GM19468 (cell line): ENCODE data around the gene KLHL9.
A peak's percentile ranks its signal among the peaks of the same experiment; 100 is the strongest.
"Not testable (repeated sequence)": the region's sequence is repeated elsewhere in the genome, so short reads cannot be mapped to it uniquely, and the experiment has no call there.

Experiments used
- ATAC-seq: cut with Tn5 transposase; IDR thresholded peaks from one replicate; pipeline ENCODE4 v1.9.1; 2021; ENCODE audit warnings: mild to moderate bottlenecking, moderate library complexity, moderate number of reproducible peaks; ENCODE audit not compliant: unreplicated experiment; ENCODE audit errors: extremely low read depth

KLHL9 gene

GRCh38 chr9:21334701-21335632 is at the start of gene KLHL9:
TSS of gene KLHL9 (minus strand) at chr9:21335404. CDS start at chr9:21334859, 545 bp downstream.
- ATAC-seq = peak; percentile 65

DNA sequence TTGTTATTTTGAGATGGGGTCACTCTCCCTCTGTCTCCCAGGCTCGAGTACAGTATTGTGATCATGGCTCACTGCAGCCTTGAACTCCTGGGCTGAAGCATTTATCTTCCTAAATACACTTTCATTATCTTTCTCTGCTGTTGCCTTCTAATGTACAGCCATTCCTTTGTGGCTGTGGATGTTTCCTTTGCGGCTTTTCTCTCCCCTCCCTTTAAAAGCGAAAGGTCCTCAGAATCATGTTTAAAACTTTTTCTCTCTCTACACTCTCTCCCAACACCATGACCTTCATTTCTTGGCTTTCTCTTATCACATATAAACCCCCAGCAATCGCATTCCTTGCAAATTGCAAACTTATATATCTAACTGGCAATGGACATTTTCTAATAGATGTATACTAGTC is 48.4 kb upstream of the KLHL9 start:
- no peak for ATAC-seq

DNA sequence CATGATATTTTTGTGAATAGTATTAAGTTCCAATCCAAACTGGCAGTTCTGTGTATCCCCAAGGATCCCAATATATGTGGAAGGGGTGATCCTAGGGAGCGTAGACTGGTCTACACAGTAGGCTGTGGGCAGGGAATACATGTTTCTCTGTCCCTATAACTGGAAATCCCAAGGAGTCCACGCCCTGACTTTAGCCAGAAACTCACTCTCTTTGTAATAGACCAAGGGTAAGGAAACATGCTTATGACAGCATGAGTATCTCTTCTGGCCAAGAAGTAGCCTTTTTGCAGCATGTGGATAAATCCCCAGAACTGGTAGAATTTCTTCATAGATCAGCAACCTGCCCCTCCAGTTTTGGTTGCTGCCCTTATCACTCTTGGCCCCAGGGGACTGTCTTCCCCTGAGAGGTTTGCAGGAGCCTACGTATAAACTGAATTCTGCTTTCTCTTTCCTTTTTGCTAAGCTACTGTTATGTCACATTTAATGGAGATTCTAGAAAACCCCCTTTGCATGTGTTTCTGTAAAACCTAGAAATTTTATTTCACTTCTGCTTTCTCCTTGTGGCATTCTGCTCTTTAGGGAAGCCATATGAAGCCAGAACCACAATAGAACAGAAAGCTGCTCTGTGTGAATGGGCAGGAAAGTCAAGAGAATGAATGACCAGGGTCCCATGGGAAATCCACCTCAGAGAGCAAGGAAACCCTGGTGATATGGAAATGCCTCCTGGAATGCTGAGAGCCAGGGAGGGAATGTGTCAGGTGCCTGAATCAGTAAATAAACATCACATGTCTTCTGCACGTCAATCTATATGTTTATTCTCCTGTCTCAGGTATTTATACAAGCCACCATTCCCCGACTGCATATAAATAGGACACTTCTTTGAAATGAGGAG is 46.5 kb upstream of the KLHL9 start:
- ATAC-seq = peak; percentile 99

GRCh38 chr9:21371467-21371866 is 36.3 kb upstream of the KLHL9 start:
- ATAC-seq = not testable (repeated sequence)

- ATAC-seq = no peak
Observed at GRCh38 chr9:21367957-21368356, 32.8 kb upstream of the KLHL9 start, which contains the start of gene IFNA13. TSS of gene IFNA13 (minus strand) at chr9:21368057. CDS start at chr9:21368010, 47 bp downstream.

- peak; percentile 66 for ATAC-seq
Observed at GRCh38 chr9:21367169-21367568, 32.0 kb upstream of the KLHL9 start.

DNA sequence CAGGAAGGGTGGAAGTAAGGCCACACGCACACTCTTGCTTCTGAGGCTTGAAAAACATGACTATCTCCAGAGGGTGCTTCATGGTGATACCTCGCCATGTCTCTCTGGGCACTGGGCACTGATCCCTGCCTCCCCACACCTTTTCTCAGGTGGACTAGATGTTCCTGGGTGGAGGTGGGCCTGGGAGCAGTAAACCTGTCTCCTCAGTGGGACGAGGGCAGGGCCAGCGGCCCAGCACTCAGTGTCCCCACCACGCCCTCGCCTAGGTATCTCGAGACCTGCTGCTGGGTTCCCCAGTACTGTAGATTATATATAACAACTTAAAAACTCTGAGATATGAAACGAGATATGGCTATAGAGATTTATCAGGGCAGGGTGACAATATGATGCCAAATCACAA is 27.1 kb upstream of the KLHL9 start:
- no peak for ATAC-seq

DNA sequence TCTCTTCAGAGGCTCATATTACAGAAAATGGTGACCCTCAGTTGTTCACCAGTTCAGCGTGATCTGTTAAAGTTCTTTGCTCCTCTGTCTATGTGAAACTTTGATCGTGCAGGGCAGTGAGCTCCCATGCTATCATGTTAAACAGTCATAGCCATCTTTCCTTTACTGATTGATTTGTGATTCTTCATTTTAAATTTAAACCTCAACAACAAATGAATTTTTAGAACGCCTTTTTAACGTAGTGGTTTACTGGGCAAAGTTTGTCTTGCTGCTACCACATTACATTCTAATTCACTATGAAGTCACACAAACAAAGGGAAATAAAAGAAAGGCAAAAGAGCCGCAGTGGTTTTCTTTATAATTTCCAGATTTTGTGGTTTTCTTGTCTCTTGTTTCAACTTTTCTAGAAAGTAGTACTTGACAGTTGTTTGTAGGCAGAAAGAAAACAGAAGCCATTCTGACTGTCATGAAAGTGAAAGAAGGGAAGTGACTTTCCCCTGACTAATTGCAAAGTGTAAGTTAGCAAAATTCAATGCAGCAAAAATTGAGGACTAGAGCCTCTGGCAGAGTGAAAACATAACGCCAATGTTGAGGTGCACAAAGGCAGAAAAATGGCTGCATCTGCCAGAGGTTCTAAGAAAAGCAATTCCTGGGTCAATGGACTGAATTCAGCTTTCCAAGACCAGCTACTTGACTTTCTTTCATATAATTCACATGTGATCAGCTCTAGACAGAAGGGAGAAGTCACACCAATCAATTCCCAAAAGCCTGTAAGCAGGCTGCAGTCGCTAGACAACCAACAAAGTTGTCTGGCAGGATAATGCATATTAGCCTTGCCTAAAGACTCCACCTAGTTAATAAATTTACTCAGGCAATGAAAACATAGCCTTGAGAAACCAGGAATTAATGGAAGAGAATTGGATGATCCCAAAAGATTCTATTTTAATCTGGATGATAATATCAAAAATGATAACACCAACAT is 22.6 kb upstream of the KLHL9 start:
- ATAC-seq = peak; percentile 78

GRCh38 chr9:21350787-21351186 is 15.6 kb upstream of the KLHL9 start, which contains the start of gene IFNA6:
TSS of gene IFNA6 (minus strand) at chr9:21350887. CDS start at chr9:21350887, 0 bp downstream.
- ATAC-seq = no peak

- ATAC-seq = no peak
Observed at GRCh38 chr9:21348430-21348970, 13.3 kb upstream of the KLHL9 start.

- no peak for ATAC-seq
Observed at GRCh38 chr9:21340735-21341134, 5.5 kb upstream of the KLHL9 start.

GRCh38 chr9:21336457-21336856 is 1.3 kb upstream of the KLHL9 start:
- no peak for ATAC-seq

GRCh38 chr9:21333226-21333625 is 2.0 kb downstream of the KLHL9 start:
- ATAC-seq = no peak

DNA sequence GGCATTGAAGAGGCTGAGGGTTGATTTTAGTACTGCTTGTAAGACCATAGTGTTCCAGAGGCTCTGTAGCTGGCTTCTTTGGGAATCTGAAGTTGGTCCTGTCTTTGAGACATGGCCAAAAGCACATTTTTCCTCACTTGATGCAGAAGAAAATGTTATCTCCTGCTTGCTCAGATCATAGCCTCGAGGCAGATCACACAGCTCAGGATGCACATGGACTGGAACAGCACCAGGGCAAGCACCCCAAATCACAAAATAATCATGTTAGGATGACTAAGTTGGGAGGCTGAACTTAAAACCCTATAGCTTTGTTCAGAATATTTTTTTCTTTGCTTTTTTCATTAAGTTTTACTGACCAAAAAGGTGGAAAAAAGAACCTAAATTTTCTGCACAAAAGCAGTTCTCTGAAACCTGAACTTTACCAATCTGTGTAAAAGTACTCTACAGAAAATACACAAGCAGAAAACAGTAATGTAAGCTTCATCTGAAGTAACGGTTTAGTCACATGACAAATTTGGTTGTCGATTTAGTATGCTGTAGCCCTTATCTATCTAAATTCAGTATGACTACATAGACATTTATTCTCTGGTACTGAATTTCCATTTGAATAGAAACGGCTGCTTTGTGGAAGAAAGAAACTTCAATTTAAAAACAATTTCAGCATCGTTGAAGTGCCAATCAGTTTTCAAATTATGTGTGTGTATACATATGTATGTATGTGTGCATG is 3.4 kb downstream of the KLHL9 start:
- no peak for ATAC-seq

GRCh38 chr9:21326526-21327139 is 8.6 kb downstream of the KLHL9 start:
- peak; percentile 66 for ATAC-seq

DNA sequence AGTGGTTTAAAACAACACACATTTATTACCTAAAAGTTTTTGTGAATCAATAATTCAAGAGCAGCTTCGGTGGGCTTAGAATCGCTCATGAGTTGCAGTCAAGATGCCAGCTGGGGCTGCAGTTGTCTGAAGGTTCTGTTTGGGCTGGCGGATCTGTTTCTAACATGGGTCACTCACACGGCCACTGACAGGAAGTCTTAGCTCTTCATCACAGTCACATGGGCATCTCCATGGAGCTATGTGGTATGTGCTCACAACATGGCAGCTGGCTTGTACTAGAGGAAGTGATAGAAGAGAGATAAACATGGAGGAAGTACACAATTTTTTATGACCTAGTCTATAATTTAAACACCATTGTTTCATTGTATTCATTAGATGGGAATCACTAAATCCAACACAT is 11.2 kb downstream of the KLHL9 start:
- no peak for ATAC-seq

DNA sequence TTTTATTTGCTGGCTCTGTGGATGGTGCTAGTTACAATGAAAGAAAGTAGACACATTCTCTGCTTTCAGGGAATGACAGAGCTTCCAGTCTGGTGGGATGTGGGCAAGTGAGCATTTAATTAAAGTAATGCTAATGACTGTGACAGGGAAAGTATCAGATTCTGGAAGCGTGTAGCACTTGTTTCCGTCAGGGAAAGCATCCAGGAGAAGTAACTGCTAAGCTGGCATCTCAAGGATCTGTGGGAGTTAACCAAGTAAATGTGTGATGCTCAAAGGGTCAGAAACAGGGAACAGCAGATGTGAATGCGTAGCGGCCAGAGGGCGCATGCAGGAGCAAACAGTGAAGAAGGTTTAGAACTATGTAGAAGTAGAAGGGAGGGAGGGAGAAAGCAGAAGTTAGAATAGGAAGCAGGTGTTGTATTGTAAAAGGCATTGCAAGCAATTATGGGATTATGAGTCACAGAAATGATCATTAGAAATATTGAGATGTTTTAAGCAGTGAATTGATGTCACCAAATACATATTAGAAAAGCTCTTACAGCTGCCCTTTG is 12.2 kb downstream of the KLHL9 start:
- no peak for ATAC-seq

- ATAC-seq = no peak
Observed at GRCh38 chr9:21320465-21320864, 14.7 kb downstream of the KLHL9 start.
